Upper lobe of left lung (tissue), 6 donors: Measurements from ENCODE around the gene HELZ2. TPM values are rescaled to one million over a fixed set of nuclear protein-coding genes. Genes with fewer than 3 reads are reported as not detected.

Source experiments
- ATAC-seq, 2 donors: fragments of 200-7000 bp; cut with Tn5 transposase; one replicate each; pipeline ENCODE4 v1.9.1; 2022; ENCODE audit warnings: mild to moderate bottlenecking in 2 of 2, moderate library complexity in 2 of 2; ENCODE audit not compliant: low FRiP score in 2 of 2
- DNase-seq, 2 donors: peaks; one replicate each; pipeline ENCODE4 v3.0.0-alpha.2; 2019 to 2020
- H3K27ac ChIP-seq, 4 donors: fragments of 200-600 bp; sonication (generic); one replicate each; pipeline ENCODE4 v1.5.1; 2016 to 2019
- H3K27me3 ChIP-seq, 4 donors: fragments of 200-600 bp; sonication (generic); one replicate each; pipeline ENCODE4 v1.5.1; 2017 to 2019
- H3K36me3 ChIP-seq, 4 donors: fragments of 200-600 bp; sonication (generic); one replicate each; pipeline ENCODE4 v1.5.1; 2016 to 2019
- H3K4me1 ChIP-seq, 4 donors: fragments of 200-600 bp; sonication (generic); one replicate each; pipeline ENCODE4 v1.5.1; 2018 to 2019
- H3K4me3 ChIP-seq, 4 donors: fragments of 200-600 bp; sonication (generic); one replicate each; pipeline ENCODE4 v1.5.1; 2017 to 2019; ENCODE audit warnings: mild to moderate bottlenecking in 2 of 4, moderate library complexity in 1 of 4
- H3K9me3 ChIP-seq, 4 donors: fragments of 200-600 bp; sonication (generic); one replicate each; pipeline ENCODE4 v1.5.1; 2018 to 2019
- CTCF ChIP-seq, 6 experiments: fragments of 450-650 bp in 4 of 6; fragments of 200-600 bp in 2 of 6; sonication (generic) in 2 of 6; IDR thresholded peaks; one replicate each; pipeline ENCODE4 v1.5.1; 2016 to 2019; ENCODE audit warnings: antibody characterized with exemption in 6 of 6
- EP300 ChIP-seq, 4 donors: sonication (generic); formaldehyde crosslinking; IDR thresholded peaks; one replicate each; pipeline ENCODE4 v1.5.1; 2017; ENCODE audit warnings: antibody characterized with exemption in 4 of 4, control low read depth in 2 of 4
- POLR2A ChIP-seq, 4 donors: fragments of 450-650 bp; IDR thresholded peaks; one replicate each; pipeline ENCODE4 v1.5.1; 2016 to 2017; ENCODE audit warnings: antibody characterized with exemption in 4 of 4, mild to moderate bottlenecking in 2 of 4
- POLR2AphosphoS5 ChIP-seq, 2 donors: sonication (generic); formaldehyde crosslinking; IDR thresholded peaks; one replicate each; pipeline ENCODE4 v1.5.1; 2017; ENCODE audit warnings: antibody characterized with exemption in 2 of 2
- WGBS, 2 donors: methylation state at CpG; one replicate each; pipeline ENCODE4 v1.1.5; 2017 to 2018; 5-methylcytosine and 5-hydroxymethylcytosine counted together
- total RNA-seq, 6 donors: library from RNA; depleted of rRNA in 4 of 6; stranded (reverse); fragments of >200 nt in 4 of 6; gene quantifications; one replicate each; pipeline versions ENCODE4 v1.1.0 to v1.2.1, GENCODE V29; 2016 to 2021
- donor health status: DM: no; HTN: no; CAD: no; lungs with moderate emphysema.
- donor health status: DM: no; HTN: yes; CAD: no; lungs with severe emphysema.

The HELZ2 gene
- total RNA-seq, 6 donors from 2014 or later = 40.1 to 102 (median 56.6) TPM

GRCh38 chr20:63539092-63539430 is 35.0 kb downstream of the HELZ2 start:
- peaks cover 22 to 42% (median 27%) of the 10 kb centered on the region in 4 donors for H3K4me1 ChIP-seq
- H3K9me3 ChIP-seq = no peaks in the 10 kb centered on the region
- no peaks in the 10 kb centered on the region for H3K36me3 ChIP-seq
- H3K27ac ChIP-seq = peak overlapping the region in 1 of 4 donors; percentile 84
- ATAC-seq (no peak), DNase-seq (peak in 1 of 2 donors; percentile 75)
- whole genome bisulfite sequencing, 2 donors = 77 to 80% methylated on average over 11 to 12 of the region's 12 CpGs
- no peaks in the 10 kb centered on the region for H3K27me3 ChIP-seq
- H3K4me3 ChIP-seq = no peak overlapping the region
- TF ChIP-seq CTCF (IDR thresholded peaks at IDR 0.05) (no peak), POLR2AphosphoS5 (IDR thresholded peaks at IDR 0.05) (no peak), EP300 (IDR thresholded peaks at IDR 0.05) (no peak), POLR2A (IDR thresholded peaks at IDR 0.05) (no peak)

- Histone ChIP-seq H3K4me3 (peak overlapping the region in 3 of 4 donors; percentile 42 to 54 (median 50)), H3K27ac (peak overlapping the region; percentile 78 to 88 (median 86)), H3K27me3 (no peaks in the 10 kb centered on the region), H3K4me1 (peaks cover 22 to 46% (median 27%) of the 10 kb centered on the region in 4 donors), H3K36me3 (no peaks in the 10 kb centered on the region), H3K9me3 (no peaks in the 10 kb centered on the region)
- WGBS, 2 donors = 31 to 45% methylated on average over 17 to 26 of the region's 27 CpGs
- ATAC-seq (peak; percentile 8 to 15), DNase-seq (peak; percentile 68 to 92)
- TF ChIP-seq EP300 (IDR thresholded peaks at IDR 0.05) (no peak), CTCF (IDR thresholded peaks at IDR 0.05) (peak in 1 of 6 experiments; percentile 24), POLR2A (IDR thresholded peaks at IDR 0.05) (no peak)
Measured at GRCh38 chr20:63538204-63539091, 35.6 kb downstream of the HELZ2 start.

- peak; percentile 67 to 84 for TF ChIP-seq POLR2AphosphoS5 (IDR thresholded peaks at IDR 0.05)
- peak; percentile 94 to 100 (median 100) for TF ChIP-seq CTCF (IDR thresholded peaks at IDR 0.05)
- peak in 3 of 4 donors; percentile 39 to 91 (median 52) for TF ChIP-seq POLR2A (IDR thresholded peaks at IDR 0.05)
- TF ChIP-seq EP300 (IDR thresholded peaks at IDR 0.05) = no peak
- Histone ChIP-seq H3K4me3 (peak overlapping the region; percentile 7 to 54 (median 46)), H3K4me1 (peaks cover 22 to 46% (median 27%) of the 10 kb centered on the region in 4 donors), H3K9me3 (no peaks in the 10 kb centered on the region), H3K36me3 (no peaks in the 10 kb centered on the region), H3K27ac (peak overlapping the region; percentile 78 to 88 (median 86)), H3K27me3 (no peaks in the 10 kb centered on the region)
- DNase-seq (peak; percentile 96 to 97), ATAC-seq (peak; percentile 92 to 95)
- WGBS, 2 donors = 5 to 16% methylated on average over 20 to 27 of the region's 34 CpGs
Measured at GRCh38 chr20:63537525-63538203, 36.4 kb downstream of the HELZ2 start.

GRCh38 chr20:63536997-63537524 is 37.0 kb downstream of the HELZ2 start, which contains the start of gene PTK6:
Gene PTK6 (minus strand): TSS chr20:63537376. CDS start chr20:63537314, 62 bp downstream.
- H3K9me3 ChIP-seq = no peaks in the 10 kb centered on the region
- H3K27ac ChIP-seq = peak within 1 kb of the TSS; percentile 78 to 88 (median 86)
- no peak for TF ChIP-seq CTCF (IDR thresholded peaks at IDR 0.05)
- TF ChIP-seq POLR2AphosphoS5 (IDR thresholded peaks at IDR 0.05) = no peak
- TF ChIP-seq POLR2A (IDR thresholded peaks at IDR 0.05) = no peak
- TF ChIP-seq EP300 (IDR thresholded peaks at IDR 0.05) = no peak
- peak; percentile 91 to 93 for DNase-seq
- H3K4me1 ChIP-seq = peaks cover 22 to 46% (median 27%) of the 10 kb centered on the region in 4 donors
- 55 to 70% methylated on average over 15 to 22 of the region's 29 CpGs for WGBS, 2 donors
- peak; percentile 71 to 73 for ATAC-seq
- peak within 1 kb of the TSS; percentile 7 to 54 (median 46) for H3K4me3 ChIP-seq
- H3K36me3 ChIP-seq = no peaks in the 10 kb centered on the region
- H3K27me3 ChIP-seq = no peaks in the 10 kb centered on the region
